Stimulated activated CD8-positive, alpha-beta memory T cell treated with anti-CD3 and anti-CD28 coated beads, Interleukin-7, amount 100 ng/mL, for 48 hours (primary cell): ENCODE measurements around the gene GSK3B.
"Not testable (repeated sequence)": the region's sequence is repeated elsewhere in the genome, so short reads cannot be mapped to it uniquely, and the experiment has no call there.

Experiments used
- DNase-seq, 2 donors: peaks; one replicate each; pipeline ENCODE4 v3.0.0-alpha.2; 2020; ENCODE audit warnings: low read depth in 1 of 2; ENCODE audit errors: extremely low read depth in 1 of 2

GSK3B gene

DNA sequence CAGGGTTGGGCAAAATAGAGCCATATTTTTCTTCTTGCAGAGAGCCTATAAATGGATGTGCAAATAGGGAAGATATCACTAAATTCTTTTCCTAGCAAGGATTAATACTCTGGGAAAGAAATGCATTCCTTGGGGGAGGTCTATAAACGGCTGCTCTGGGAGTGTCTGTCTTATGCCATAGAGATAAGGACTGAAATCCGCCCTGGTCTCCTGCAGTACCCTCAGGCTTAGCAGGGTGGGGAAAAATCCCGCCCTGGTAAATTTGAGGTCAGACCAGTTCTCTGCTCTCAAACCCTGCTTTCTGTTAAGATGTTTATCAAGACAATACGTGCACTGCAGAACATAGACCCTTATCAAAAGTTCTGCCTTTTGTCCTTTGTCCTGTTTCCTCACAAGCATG lies 205.6 kb downstream of the GSK3B start:
- not testable (repeated sequence) for DNase-seq

DNA sequence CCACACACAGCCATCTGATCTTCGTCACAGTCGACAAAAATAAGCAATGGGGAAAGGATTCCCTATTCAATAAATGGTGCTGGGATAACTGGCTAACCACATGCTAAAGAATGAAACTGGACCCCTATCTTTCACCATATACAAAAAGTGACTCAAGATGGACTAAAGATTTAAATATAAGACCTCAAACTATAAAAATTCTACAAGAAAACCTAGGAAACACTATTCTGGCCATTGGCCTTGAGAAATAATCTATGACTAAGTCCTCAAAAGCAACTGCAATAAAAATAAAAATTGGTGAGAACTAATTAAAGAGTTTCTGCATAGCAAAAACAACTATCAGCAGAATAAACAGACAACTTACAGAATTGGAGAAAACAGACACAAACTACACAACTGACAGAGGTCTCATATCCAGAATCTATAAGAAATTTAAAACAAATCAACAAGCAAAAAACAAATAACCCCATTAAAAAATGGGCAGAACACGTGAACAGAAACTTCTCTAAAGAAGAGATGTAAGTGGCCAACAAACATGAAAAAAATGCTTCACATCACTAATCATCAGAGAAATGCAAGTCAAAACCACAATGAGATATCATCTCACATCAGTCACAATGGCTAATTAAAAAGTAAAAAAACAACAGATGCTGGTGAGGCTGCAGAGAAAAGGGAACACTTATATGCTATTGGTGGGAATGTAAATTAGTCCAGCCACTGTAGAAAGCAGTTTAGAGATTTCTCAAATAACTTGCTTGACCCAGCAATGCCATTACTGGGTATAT lies 208.3 kb downstream of the GSK3B start:
- no peak for DNase-seq

DNA sequence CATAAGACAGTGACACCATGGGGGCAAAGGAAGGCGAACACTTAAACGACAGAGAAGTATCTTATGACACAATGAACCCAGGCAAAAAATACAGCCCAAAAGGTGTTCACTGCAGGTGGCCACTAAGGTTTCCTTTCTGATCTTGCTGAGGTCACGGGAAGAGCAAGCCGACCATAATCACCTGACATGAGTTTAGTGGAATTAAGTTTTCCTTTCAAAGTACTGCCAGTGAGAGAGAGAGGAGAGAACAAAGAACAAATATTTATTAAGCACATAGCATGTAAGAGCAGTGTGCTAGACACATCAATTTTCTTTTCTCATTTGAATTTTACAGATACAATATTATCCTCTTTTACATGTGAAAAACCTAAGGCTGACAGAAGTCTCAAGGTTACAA lies 210.1 kb downstream of the GSK3B start:
- DNase-seq = no peak

DNA sequence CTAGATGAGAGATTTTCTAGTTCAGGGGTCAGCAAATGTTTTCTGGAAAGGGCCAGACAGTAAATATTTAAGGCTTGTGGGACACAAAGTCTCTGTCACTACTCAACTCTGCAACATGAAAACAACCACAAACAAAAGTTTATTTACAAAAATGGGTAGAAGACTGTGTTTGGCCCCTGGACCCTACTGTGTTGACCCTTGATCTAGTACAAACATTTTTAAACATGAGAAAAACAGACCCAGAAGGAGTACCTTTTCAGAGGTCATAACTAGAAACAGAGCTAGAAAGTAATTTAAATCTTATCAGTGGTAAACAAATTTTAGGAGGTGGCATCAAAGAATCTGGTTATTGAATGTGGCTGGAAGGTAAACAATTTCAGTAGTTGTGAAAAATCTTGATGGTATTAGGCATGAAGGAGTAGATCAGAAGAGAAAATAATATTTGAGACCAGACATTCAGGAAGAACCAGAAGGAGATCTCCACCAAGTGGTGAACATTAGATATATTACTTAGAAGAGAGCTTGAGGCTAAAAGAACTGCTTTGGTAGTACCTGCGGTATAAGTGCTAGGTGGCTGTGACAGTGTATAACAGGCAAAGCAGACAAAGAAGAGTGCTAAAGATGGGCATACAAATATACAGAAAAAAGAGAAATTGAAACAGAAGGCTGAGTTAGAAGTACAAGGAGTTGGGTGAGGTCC lies 210.6 kb downstream of the GSK3B start:
- no peak for DNase-seq

DNA sequence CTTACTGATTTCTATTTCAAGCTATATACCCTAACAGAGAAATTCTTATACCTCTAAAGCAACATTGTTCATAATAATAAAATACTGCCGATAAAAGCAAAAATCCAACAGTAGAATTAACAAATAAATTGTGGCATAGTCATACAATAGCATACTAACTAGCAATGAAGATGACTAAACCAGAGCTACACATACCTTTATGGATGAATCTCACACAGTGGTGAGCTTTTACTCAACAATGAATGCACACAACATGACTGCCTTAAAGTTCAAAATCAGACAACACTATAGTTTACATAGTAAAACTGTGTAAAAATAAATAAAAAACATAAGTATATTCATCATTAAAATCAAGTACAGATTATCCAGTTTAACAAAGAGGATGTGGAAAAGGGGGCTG lies 213.3 kb downstream of the GSK3B start:
- DNase-seq = no peak

DNA sequence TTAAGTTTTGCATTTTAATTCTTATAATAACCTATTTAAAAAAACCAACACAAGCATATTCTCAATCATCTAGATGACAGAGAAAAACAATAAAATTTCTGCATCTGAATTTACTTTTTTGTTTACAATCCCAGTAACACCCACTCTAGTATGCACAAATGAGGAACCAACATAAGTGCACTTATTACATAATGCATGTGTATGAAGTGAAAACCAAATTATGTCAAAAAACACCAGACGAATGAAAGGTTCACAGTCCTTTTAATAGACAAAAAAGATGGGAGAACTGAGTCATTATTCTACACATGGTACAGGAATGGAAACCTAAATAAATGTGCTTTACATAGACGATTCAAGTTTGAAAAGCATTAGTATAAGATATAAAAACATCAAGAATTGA lies 220.6 kb downstream of the GSK3B start:
- no peak for DNase-seq

DNA sequence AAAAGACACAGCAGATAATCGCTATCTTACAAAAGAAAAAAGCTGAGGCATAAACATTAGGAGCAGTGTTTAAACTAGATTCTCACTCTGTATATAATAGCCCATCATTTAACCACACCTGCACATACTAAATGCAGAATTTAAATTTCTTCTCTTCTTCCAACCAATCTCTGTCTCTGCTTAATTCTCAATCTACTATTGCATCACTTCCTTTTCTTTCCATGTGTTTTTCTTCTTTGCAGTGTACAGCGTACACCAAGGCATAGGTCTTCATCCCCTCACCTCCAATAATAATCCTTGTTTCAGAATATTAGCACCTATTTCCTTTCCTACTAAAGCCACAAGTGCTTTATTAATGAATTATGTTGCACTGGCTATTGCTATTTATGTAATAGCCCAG lies 221.5 kb downstream of the GSK3B start:
- DNase-seq = no peak

DNA sequence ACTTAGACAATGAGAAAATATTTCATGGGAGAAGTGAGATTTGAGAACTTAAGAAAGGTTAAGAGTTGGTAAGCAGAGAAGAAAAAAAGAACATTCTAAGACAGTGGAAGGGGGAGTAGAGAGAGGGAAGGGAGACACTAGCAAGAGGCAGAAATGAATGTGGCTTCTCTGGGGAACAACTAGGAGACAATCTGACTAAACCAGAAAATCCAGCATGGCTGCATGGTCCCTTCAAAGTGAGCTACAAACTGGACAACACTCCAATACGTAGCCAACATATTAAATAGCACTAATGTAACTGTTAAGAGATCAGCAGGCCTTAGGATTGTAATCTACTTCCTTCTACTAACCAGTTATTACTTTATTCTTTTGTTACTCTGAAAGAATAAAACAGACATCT lies 222.7 kb downstream of the GSK3B start:
- DNase-seq = no peak

DNA sequence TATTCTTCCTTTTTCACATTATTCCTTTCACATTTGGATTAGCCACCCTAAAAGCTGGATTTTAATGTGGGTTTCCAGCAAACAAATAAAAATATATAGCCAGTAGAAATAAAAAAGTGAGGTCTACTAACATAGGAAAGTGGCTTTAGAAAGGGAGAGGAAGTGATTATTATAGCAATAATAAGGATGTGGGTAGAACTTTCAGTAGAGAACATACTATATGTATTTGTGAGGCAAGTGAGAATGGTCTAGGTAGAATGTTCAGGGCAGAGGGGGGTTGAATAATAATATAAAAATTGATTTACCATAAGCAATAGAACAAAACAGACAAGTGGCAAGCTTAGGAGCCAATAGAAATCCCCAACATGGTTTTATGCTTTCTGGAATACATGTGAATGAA lies 223.7 kb downstream of the GSK3B start:
- DNase-seq = no peak

DNA sequence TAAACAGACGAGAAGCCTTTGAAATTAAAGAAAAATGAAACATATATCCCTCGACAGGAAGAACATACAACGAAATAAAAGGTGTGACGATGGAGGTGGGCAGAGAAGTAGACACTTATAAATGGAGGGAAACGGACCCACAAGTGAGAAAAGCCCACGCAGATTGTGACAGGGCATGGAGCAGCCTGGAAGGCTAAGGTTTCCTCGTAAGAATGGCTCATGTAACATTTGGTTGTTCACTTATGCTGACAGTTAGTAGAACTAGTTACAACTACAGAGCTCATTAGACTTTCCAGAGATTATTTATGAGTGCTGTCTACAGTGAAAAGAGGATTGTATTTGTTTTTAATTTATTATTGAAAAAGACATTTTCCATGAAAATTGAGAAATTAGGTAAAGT lies 229.8 kb downstream of the GSK3B start:
- DNase-seq = no peak

DNA sequence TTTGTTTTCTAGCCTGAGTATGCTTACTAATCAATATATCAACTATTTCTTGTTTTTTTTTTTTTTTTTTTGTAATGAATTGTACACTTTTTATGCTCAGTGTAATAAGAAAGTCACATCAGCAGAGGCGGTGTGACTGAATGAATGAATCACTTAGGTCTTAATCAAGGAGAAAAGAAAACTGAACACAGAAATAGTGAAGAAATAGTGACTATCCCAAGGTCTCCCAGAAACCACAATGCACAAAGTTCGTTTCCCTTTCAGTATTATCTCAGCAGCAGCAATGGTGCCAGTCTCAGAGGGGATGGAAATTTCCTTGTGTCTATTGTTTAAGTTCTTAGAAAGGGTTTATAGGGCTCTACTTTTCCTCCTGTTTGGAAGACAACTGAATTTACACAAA lies 231.6 kb downstream of the GSK3B start:
- no peak for DNase-seq

DNA sequence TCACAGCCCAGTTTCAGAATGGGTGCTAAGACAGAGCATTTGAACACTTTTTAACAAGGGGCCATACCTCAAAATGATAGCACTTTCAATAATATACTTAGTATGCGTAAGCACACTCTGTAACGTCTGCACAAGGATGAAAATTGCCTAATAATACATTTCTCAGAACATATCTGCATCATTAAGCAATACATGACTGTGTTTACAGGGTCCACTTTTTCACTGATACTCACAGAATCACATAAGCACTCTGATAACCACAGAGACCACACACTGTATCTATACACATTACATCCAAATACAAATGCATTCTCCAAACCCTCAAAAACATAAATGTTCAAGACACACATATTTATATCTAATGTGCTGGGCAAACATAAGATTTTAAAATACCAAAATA lies 232.6 kb downstream of the GSK3B start:
- DNase-seq = no peak

DNA sequence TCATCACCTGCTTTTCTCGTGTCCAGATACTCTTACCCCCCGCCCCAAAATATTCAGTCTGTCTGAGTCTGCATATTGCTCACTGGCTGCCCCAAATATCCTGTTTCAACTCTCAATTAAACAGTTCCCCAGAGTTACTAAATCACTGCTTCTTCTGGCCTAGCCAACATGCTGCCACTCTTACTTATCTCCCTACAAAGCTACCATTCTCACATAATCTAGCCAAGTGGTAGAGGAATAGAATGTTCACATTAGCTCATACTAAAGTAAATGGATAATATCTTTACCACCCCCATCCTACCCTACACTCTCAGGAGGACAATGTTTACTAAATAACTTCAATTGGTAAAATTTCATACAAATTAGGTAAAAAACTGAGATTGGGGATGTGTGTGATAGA lies 234.5 kb downstream of the GSK3B start:
- no peak for DNase-seq

DNA sequence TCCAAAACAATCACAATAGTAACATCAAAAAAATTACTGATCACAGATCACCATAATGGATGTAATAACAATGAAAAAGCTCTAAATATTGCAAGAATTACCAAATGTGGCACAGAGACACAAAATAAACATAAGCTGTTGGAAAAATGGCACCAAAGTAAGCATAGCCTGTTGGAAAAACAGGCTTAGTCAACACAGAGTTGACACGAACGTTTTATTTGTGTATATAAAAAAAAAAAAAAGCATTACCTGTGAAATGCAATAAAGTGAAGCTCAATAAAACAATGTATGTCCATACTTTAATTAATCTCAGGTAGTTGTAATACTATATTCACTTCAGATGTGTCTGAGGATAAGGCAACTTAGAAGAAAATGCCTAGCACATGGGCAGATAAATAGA lies 235.3 kb downstream of the GSK3B start:
- DNase-seq = no peak

DNA sequence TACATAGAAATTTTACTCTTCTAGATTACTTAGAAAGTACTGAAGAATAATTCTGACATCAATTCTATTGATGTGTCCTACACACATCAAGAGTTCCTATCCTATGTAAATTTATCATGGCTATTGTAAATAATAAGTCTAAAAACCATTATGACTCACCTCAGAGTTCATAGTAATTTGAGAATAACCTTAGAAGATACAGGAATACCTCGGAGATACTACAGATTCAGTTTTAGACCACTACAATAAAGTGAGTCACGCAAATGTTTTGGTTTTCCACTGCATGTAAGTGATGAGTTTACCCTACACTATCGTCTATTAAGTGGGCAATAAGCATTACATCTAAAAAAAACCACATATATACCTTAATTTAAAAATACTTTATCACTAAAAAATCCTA lies 237.6 kb downstream of the GSK3B start:
- no peak for DNase-seq

DNA sequence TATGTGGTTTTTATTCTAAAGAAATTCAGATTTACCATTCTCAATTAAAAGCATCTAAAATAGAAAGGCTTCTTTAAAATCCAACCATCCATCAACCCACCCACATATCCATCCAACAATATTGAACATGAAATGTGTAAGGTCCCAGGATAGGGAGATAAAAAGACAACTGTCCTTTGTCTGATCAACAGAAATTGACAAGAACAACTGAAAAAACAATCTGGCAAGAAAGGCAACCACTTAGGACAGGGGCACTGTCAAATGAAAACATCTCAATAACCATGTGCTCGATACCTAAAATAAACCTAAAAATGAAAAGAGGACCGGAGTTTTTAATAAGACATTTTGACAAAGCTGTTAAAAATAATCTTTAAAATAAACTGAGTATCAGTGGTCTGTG lies 245.1 kb downstream of the GSK3B start:
- DNase-seq = no peak

DNA sequence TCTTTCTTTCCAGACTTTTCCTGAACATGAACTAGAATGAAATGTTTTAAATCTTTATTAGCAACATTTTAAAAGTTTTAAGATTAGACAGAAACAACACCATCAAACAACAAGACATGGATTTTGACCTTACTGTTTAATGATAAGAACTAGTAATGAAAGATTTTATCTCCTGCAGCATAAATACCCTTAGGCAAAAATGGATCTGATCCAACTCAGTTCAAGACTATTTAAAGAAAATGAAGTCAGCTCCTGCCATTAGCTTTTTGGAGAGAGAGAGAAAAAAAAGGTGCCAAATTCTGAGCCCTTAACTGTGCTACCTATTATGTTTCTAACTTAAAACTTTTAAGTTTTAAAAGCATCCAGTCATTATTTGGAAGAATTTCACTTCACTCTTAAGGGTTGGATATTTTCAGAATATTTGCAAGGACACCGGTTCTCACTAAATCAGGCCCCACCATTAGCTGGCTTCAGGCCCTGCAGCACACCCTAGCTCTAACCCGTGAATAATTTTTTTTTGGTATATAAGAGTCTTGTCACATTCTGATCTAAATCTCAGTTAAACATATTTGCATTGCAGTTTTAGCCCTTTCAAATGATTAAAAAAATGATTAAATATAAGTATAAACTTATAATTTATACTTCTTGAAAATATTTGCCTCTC lies 252.3 kb downstream of the GSK3B start:
- no peak for DNase-seq

DNA sequence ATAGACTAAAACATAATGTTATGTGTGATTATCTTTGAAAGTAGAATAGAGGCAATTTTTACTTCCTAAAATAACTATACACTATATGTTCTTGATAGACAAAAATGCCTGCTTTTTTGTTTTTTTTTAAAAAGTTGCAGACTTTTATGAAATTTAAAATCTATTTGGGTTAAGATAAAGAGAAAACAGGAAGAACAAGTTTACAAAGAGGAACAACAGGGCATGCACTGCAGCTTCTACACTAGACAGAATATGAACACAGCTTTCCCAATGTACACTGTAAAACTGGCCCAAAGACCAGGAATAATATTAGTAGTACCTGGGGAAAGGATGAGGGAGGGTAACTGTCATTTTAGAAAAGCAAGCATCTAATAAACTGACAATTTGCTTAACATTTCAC lies 258.7 kb downstream of the GSK3B start:
- DNase-seq = no peak

DNA sequence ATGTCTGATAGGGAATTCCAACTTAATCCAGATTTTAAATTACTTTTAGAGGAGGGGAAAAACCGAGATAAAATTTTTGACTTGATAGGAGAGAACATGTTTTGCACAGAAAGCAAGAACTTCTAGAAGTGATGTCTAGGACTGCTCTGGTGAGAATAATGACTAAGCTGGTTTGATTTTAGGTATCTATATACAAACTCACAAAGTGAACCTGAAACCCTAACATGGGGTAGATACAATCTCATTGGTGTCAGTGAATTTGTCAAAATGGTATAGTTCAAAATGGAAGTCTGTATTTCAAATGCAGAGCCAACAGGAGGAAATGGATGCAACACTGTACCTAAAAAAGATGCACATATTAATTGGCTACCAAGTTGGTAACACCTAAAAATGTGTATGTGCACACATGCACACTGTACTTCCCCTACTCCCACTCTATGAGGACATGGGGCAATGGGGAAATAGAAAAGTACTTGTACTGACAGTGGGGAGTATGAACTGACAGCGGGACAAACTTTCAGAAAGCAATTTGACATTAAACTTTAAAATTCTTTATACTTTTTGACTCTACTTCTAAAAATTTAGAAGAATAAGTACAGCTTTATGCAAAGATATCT lies 259.4 kb downstream of the GSK3B start:
- no peak for DNase-seq

DNA sequence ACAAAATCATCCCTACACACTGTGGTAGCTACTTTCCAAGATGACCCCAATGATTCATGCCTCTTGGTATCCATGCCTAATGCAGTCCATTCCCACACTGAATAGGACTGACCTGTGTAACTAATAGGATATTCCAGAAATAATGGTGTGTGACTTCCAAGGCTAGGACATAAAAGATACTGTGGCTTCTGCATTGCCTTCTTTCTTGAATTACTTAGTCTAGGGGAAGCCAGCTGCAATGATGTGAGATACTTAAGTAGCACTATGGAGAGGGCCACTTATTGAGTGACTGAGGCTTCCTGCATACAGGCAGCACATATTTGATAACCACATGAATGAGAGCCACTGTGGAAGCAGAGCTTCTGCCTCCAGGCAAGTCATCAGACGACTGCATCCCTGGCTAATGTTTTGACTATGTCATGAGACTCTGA lies 262.3 kb downstream of the GSK3B start:
- no peak for DNase-seq

DNA sequence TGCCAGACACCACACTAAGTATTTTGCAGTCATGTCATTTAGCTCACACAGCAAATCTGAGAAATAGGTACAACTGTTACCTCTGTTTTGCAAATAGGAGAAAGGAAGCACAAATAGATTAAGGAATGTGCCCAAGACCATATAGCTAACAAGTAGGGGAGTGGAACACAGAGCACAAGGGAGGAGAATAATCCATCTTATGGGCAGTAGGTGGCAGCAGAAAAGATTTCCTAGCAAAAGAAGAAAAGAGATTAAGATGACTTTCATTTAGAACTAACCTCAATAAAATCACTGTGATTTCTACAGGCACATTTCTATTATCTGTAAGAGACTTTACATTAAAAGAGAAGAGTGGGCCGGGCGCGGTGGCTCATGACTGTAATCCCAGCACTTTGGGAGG lies 263.2 kb downstream of the GSK3B start:
- DNase-seq = no peak

DNA sequence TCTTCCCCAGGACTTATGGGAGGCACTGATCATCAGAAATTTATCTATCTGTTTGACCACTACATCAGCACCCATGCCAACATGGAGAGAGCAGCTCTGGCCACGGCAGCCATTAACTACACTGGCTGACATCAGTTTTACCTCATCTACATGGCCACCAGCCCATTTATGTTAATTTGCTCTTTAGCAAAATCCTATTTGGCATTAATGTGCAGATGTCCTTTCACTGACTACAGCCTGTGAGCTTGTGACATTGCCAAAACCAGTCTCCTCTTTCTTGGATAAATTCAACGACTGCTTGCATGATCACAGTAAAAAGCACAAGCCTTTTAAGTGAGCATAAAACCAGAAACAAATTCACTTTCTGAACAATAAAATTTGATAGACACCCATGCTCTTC lies 264.8 kb downstream of the GSK3B start:
- DNase-seq = no peak
